HCT116 (cell line): ENCODE results near the gene CDH4. TPM values are rescaled to one million over a fixed set of nuclear protein-coding genes. Genes with fewer than 3 reads are reported as not detected.

Experiments used
- ATAC-seq: fragments of 200-7000 bp; cut with Tn5 transposase; 2 replicates; pipeline ENCODE4 v1.9.1; 2020; ENCODE audit warnings: mild to moderate bottlenecking, moderate library complexity
- BruUV-seq: library from RNA; stranded (reverse); fragments of 400-500 nt; replicated peaks from 2 replicates; lab custom pipeline; 2021; lab: Mats Ljungman, UMichigan
- CTCF ChIA-PET: fragments of 300-600 bp; sonication (Branson Sonifier 250); formaldehyde crosslinking; loops from one replicate; lab custom pipeline; 2021; ENCODE audit warnings: antibody characterized with exemption; lab: Charles Lee
- POLR2A ChIA-PET: fragments of 300-600, 350-600 bp; sonication (Branson Sonifier 250); formaldehyde crosslinking; loops from one replicate; lab custom pipeline; 2021; ENCODE audit warnings: antibody characterized with exemption; lab: Charles Lee
- RAD21 ChIA-PET, 2 experiments: fragments of 300-600 bp; sonication (Branson Sonifier 250); formaldehyde crosslinking; loops; one replicate each; lab custom pipeline; 2023; ENCODE audit warnings: low total read pairs in 2 of 2; ENCODE audit not compliant: uncharacterized antibody in 2 of 2, unreplicated experiment in 2 of 2, low non-redundant PET in 1 of 2; lab: Charles Lee
- DNase-seq: peaks from one replicate; pipeline ENCODE4 v3.0.0-alpha.2; 2010; ENCODE audit warnings: low read depth, low spot score
- H2AFZ ChIP-seq: fragments of 200-600 bp; shearing (Covaris generic), sonication (generic); 2 replicates; pipeline ENCODE4 v1.6.1; 2017; ENCODE audit warnings: low read depth, mixed run types, mixed read lengths, antibody characterized with exemption, low read length; ENCODE audit not compliant: poor library complexity, severe bottlenecking
- H3K27ac ChIP-seq: 2 replicates; pipeline ENCODE4 v1.5.1; 2012; ENCODE audit warnings: low read depth, low read length
- H3K27me3 ChIP-seq: fragments of 200-600 bp; sonication (generic); 2 replicates; pipeline ENCODE4 v1.6.1; 2016; ENCODE audit warnings: mixed run types, low read length, mixed read lengths; ENCODE audit not compliant: insufficient read depth
- H3K36me3 ChIP-seq, 2 experiments: fragments of 200-500 bp in 1 of 2; fragments of 200-600 bp in 1 of 2; sonication (Bioruptor generic) in 1 of 2; sonication (generic) in 1 of 2; 2 replicates each; pipeline versions ENCODE4 v1.5.1 to v1.6.1; 2014 to 2016; ENCODE audit warnings: low read length in 2 of 2, inconsistent platforms in 1 of 2, mixed read lengths in 1 of 2, mixed run types in 1 of 2; ENCODE audit not compliant: insufficient read depth in 2 of 2, control insufficient read depth in 1 of 2
- H3K4me1 ChIP-seq, 2 experiments: fragments of 200-600 bp in 1 of 2; sonication (generic) in 1 of 2; 2 replicates each; pipeline versions ENCODE4 v1.5.1 to v1.6.1; 2012 to 2017; ENCODE audit warnings: low read length in 2 of 2, inconsistent platforms in 1 of 2, mild to moderate bottlenecking in 1 of 2, mixed read lengths in 1 of 2, mixed run types in 1 of 2, moderate library complexity in 1 of 2; ENCODE audit not compliant: insufficient read depth in 2 of 2, control insufficient read depth in 1 of 2
- H3K4me2 ChIP-seq: fragments of 200-600 bp; sonication (generic); 2 replicates; pipeline ENCODE4 v1.6.1; 2017; ENCODE audit warnings: mixed run types, low read length, mixed read lengths
- H3K4me3 ChIP-seq, 2 experiments: fragments of 200-600 bp in 1 of 2; sonication (generic) in 1 of 2; replicated peaks in 1 of 2; 2 replicates each; pipeline ENCODE4 v1.5.1; 2011 to 2016; ENCODE audit warnings: low read length in 2 of 2, control low read depth in 1 of 2, low read depth in 1 of 2, mild to moderate bottlenecking in 1 of 2, mixed read lengths in 1 of 2, mixed run types in 1 of 2
- H3K79me2 ChIP-seq: fragments of 200-600 bp; sonication (generic); 2 replicates; pipeline ENCODE4 v1.6.1; 2017; ENCODE audit warnings: mild to moderate bottlenecking, mixed run types, low read length, moderate library complexity, mixed read lengths; ENCODE audit not compliant: insufficient read depth
- H3K9ac ChIP-seq: fragments of 200-600 bp; sonication (generic); 2 replicates; pipeline ENCODE4 v1.6.1; 2016; ENCODE audit warnings: low read length, mixed read lengths
- H3K9me2 ChIP-seq: fragments of 200-600 bp; sonication (generic), shearing (Covaris generic); 2 replicates; pipeline ENCODE4 v1.6.1; 2017; ENCODE audit warnings: mixed run types, mild to moderate bottlenecking, moderate library complexity; ENCODE audit not compliant: insufficient read depth
- H3K9me3 ChIP-seq, 2 experiments: fragments of 200-500 bp in 1 of 2; fragments of 200-600 bp in 1 of 2; sonication (Bioruptor generic) in 1 of 2; sonication (generic) in 1 of 2; 2 replicates each; pipeline ENCODE4 v1.6.1; 2014 to 2017; ENCODE audit warnings: low read length in 2 of 2, mixed read lengths in 2 of 2, inconsistent platforms in 1 of 2, low read depth in 1 of 2, mild to moderate bottlenecking in 1 of 2, mixed run types in 1 of 2, moderate library complexity in 1 of 2; ENCODE audit not compliant: control insufficient read depth in 1 of 2, insufficient read depth in 1 of 2
- H4K20me1 ChIP-seq: fragments of 200-600 bp; sonication (generic), shearing (Covaris generic); 2 replicates; pipeline ENCODE4 v1.6.1; 2017; ENCODE audit warnings: mixed run types, mild to moderate bottlenecking, moderate library complexity; ENCODE audit not compliant: insufficient read depth
- ATF3 ChIP-seq: IDR thresholded peaks from 2 replicates; pipeline ENCODE4 v1.6.1; 2012
- CBX3 ChIP-seq: IDR thresholded peaks from 2 replicates; pipeline ENCODE4 v1.6.1; 2012; ENCODE audit warnings: low read depth
- CEBPB ChIP-seq: IDR thresholded peaks from 2 replicates; pipeline ENCODE4 v1.6.1; 2012; ENCODE audit warnings: low read depth
- CTCF ChIP-seq, 3 experiments: fragments of 200-600 bp in 1 of 3; sonication (generic) in 1 of 3; IDR thresholded peaks in 2 of 3; conservative IDR thresholded peaks in 1 of 3; 2 replicates each; pipeline ENCODE4 v1.5.1; 2012 to 2017; ENCODE audit warnings: low read depth in 2 of 3, low read length in 2 of 3, antibody characterized with exemption in 1 of 3, borderline replicate concordance in 1 of 3, control low read depth in 1 of 3, mild to moderate bottlenecking in 1 of 3, mixed read lengths in 1 of 3, mixed run types in 1 of 3, moderate library complexity in 1 of 3; ENCODE audit not compliant: insufficient read depth in 1 of 3
- EGR1 ChIP-seq: IDR thresholded peaks from 2 replicates; pipeline ENCODE4 v1.6.1; 2012; ENCODE audit warnings: low read depth
- ELF1 ChIP-seq: IDR thresholded peaks from 2 replicates; pipeline ENCODE4 v1.6.1; 2012; ENCODE audit warnings: low read depth, borderline replicate concordance
- EZH2 ChIP-seq: fragments of 200-600 bp; sonication (generic); IDR thresholded peaks from 2 replicates; pipeline ENCODE4 v1.6.1; 2017; ENCODE audit warnings: antibody characterized with exemption, mixed run types
- EZH2phosphoT487 ChIP-seq: fragments of 200-600 bp; IDR thresholded peaks from 2 replicates; pipeline ENCODE4 v1.6.1; 2018; ENCODE audit warnings: antibody characterized with exemption, borderline replicate concordance
- JUND ChIP-seq: IDR thresholded peaks from 2 replicates; pipeline ENCODE4 v1.6.1; 2012
- POLR2A ChIP-seq: IDR thresholded peaks from 2 replicates; pipeline ENCODE4 v1.7.0; 2011; ENCODE audit warnings: borderline replicate concordance; ENCODE audit not compliant: insufficient read depth, insufficient read length; ENCODE audit errors: extremely low read depth
- RAD21 ChIP-seq: IDR thresholded peaks from 2 replicates; pipeline ENCODE4 v1.6.1; 2012; ENCODE audit warnings: low read depth, mild to moderate bottlenecking
- SIN3A ChIP-seq: IDR thresholded peaks from 2 replicates; pipeline ENCODE4 v1.6.1; 2012; ENCODE audit warnings: low read depth
- SP1 ChIP-seq: IDR thresholded peaks from 2 replicates; pipeline ENCODE4 v1.6.1; 2012; ENCODE audit warnings: low read depth
- SRF ChIP-seq: IDR thresholded peaks from 2 replicates; pipeline ENCODE4 v1.6.1; 2012; ENCODE audit warnings: low read depth
- TCF7L2 ChIP-seq: IDR thresholded peaks from 2 replicates; pipeline ENCODE4 v1.7.0; 2011; ENCODE audit warnings: borderline replicate concordance, inconsistent platforms; ENCODE audit not compliant: insufficient read depth, insufficient read length; ENCODE audit errors: extremely low read depth
- YY1 ChIP-seq: IDR thresholded peaks from 2 replicates; pipeline ENCODE4 v1.6.1; 2011; ENCODE audit warnings: low read length, low read depth, moderate library complexity, mild to moderate bottlenecking; ENCODE audit not compliant: insufficient replicate concordance; ENCODE audit errors: extremely low read depth
- ZFX ChIP-seq: fragments of 450-650 bp; IDR thresholded peaks from 2 replicates; pipeline ENCODE4 v1.6.1; 2017
- intact Hi-C: fragments of 100-400 bp; cut with micrococcal nuclease; formaldehyde crosslinking; loops from 2 replicates; pipeline ENCODE4 v1.10.0; 2022
- total RNA-seq: library from RNA; stranded (reverse); gene quantifications from one replicate; pipeline ENCODE4 v1.2.1, GENCODE V29; 2021; ENCODE audit not compliant: unreplicated experiment
- TF ChIP-seq, protein P1 (sequence below): IDR thresholded peaks from 2 replicates; pipeline ENCODE4 v1.6.1; 2012; ENCODE audit warnings: low read depth

The CDH4 gene
- total RNA-seq, 1 experiment from 2014 or later, result not detected

DNA sequence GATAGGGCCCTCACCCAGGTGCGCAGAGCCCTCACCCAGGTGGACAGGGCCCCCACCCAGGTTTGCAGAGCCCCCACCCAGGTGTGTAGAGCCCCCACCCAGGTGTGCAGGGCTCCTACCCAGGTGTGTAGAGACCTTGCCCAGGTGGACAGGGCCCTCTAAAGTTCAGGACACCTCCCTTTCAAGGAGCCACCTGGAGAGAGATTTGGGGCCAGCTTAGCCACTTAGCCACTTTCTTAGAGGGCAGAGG lies 533.4 kb downstream of the CDH4 start:
- H3K36me3 ChIP-seq, result no peaks in the 10 kb centered on the region
- ATAC-seq (no peak), DNase-seq (no peak)
- no peaks in the 10 kb centered on the region for H3K9me3 ChIP-seq
- ChIA-PET CTCF (no interaction called here), POLR2A (no interaction called here), RAD21 (no interaction called here)
- no peaks in the 10 kb centered on the region for H4K20me1 ChIP-seq
- H3K4me3 ChIP-seq, result no peak overlapping the region
- no peak for TF ChIP-seq YY1
- TF ChIP-seq POLR2A, result no peak
- no peak for TF ChIP-seq ELF1
- TF ChIP-seq JUND, result no peak
- TF ChIP-seq CBX3, result no peak
- TF ChIP-seq ATF3, result no peak
- TF ChIP-seq EGR1, result no peak
- no peak for TF ChIP-seq TCF7L2
- intact Hi-C loops, result no loop called here
- no peak overlapping the region for H3K4me2 ChIP-seq
- H3K27me3 ChIP-seq, result peaks cover 35% of the 10 kb centered on the region
- no TSS peak for BruUV-seq
- no peak overlapping the region for H3K9ac ChIP-seq
- H3K4me1 ChIP-seq, result no peaks in the 10 kb centered on the region
- no peak overlapping the region for H3K27ac ChIP-seq
- H3K9me2 ChIP-seq, result no peaks in the 10 kb centered on the region
- H3K79me2 ChIP-seq, result no peaks in the 10 kb centered on the region
- no peak overlapping the region for H2AFZ ChIP-seq

DNA sequence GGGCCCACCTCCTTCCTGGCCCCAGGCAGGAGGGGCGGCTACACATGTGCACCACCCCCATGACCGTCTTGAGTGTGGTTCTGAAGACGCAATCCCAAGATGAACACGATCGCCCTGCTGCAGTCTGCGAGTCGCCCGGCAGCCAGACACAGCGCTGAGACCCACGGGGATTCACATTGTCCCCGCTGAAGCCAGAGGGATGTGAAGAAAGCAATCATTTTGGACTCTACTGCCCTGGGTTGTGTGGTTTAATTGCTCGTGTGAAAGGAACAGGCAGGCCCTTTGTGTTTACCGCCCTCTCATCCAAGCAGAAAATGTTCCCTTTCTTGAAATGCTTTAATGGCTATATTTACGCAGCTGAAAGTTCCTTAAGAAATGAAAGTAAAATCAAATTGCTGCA lies 534.2 kb downstream of the CDH4 start:
- Histone ChIP-seq H3K4me2 (no peak overlapping the region), H3K9me3 (no peaks in the 10 kb centered on the region), H3K27ac (no peak overlapping the region), H4K20me1 (no peaks in the 10 kb centered on the region), H3K27me3 (peaks cover 30% of the 10 kb centered on the region; the same call in 1 of the 2 replicates), H3K36me3 (no peaks in the 10 kb centered on the region), H3K9me2 (no peaks in the 10 kb centered on the region), H3K4me1 (no peaks in the 10 kb centered on the region), H3K4me3 (no peak overlapping the region), H3K79me2 (no peaks in the 10 kb centered on the region), H2AFZ (no peak overlapping the region), H3K9ac (no peak overlapping the region)
- no TSS peak for BruUV-seq
- CTCF ChIA-PET, result no interaction called here
- intact Hi-C loops, result no loop called here
- no peak for DNase-seq
- RAD21 ChIA-PET, result no interaction called here
- no peak for ATAC-seq
- POLR2A ChIA-PET, result no interaction called here
- TF ChIP-seq EGR1 (no peak), ZFX (no peak), SIN3A (no peak), CBX3 (no peak), EZH2 (no peak), ELF1 (no peak), CTCF (IDR thresholded peaks at IDR 0.05 in 2 of 3, conservative IDR thresholded peaks at IDR 0.05 in 1 of 3; ENCODE audit: borderline replicate concordance in 1 of 3, insufficient read depth in 1 of 3, low read depth in 2 of 3, low read length in 2 of 3) (no peak), EZH2phosphoT487 (no peak), SRF (no peak), JUND (no peak), RAD21 (no peak), SP1 (no peak), CEBPB (no peak), YY1 (no peak)
- TF ChIP-seq, protein P1, sequence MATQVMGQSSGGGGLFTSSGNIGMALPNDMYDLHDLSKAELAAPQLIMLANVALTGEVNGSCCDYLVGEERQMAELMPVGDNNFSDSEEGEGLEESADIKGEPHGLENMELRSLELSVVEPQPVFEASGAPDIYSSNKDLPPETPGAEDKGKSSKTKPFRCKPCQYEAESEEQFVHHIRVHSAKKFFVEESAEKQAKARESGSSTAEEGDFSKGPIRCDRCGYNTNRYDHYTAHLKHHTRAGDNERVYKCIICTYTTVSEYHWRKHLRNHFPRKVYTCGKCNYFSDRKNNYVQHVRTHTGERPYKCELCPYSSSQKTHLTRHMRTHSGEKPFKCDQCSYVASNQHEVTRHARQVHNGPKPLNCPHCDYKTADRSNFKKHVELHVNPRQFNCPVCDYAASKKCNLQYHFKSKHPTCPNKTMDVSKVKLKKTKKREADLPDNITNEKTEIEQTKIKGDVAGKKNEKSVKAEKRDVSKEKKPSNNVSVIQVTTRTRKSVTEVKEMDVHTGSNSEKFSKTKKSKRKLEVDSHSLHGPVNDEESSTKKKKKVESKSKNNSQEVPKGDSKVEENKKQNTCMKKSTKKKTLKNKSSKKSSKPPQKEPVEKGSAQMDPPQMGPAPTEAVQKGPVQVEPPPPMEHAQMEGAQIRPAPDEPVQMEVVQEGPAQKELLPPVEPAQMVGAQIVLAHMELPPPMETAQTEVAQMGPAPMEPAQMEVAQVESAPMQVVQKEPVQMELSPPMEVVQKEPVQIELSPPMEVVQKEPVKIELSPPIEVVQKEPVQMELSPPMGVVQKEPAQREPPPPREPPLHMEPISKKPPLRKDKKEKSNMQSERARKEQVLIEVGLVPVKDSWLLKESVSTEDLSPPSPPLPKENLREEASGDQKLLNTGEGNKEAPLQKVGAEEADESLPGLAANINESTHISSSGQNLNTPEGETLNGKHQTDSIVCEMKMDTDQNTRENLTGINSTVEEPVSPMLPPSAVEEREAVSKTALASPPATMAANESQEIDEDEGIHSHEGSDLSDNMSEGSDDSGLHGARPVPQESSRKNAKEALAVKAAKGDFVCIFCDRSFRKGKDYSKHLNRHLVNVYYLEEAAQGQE, result no peak
